ENCODE results near the gene DCPS.

Gene DCPS

DNA sequence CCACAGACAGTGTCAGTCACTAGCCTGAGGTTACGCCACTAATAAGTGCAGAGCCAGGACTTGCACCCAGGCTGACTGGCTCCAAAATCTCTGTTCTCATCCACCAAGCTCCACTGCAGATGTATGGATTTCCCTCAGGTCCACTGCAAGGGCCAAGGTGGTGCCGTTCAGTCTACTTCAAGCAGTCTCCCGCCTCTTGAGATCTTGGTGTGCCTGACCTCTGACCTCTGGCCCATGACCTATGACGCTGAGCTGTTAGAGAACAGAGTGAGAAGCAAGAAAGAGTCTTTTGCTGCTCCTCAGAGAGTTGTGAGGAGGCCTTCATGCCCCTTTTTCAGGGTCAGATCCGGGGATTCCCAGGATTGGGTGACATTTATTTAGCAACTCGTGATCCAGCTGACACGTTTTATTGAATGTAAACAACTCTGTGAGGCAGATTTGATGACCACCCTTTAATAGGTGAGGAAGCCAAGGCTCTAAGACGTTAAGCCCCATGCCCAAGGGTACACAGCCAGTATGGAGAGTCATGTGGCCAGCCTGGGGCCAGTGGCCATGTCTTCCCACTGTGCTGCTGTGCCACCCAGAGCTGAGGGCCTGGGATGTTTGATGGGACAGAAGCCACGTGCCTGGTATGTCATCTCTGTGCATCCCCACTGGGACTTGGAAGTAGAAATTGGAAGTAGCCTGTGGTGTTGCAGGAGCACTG is 25.2 kb downstream of the DCPS start:
- no peak for FAIRE-seq

GRCh38 chr11:126329644-126330211 is 25.9 kb downstream of the DCPS start:
- no peak for FAIRE-seq

GRCh38 chr11:126331286-126331685 is 27.4 kb downstream of the DCPS start:
- FAIRE-seq = no peak

GRCh38 chr11:126332221-126332711 is 28.4 kb downstream of the DCPS start:
- no peak for FAIRE-seq

DNA sequence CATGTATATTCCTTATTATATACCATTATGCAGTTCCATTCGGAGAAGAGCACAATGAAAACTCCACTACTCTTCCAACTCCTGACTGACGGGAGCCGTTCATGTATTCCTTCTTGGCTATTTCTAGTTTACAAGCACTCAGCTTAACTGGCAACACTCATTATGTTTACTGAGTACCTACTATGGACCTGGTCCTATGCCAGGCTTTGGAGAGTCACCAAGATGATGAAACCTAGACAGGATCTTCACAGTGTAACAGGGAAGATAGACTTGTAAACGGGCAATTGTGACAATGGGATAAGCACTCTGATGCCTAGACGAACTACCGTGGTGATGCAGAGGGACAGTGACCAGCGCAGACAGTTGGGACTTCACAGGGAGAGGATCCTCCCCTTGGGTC is 29.3 kb downstream of the DCPS start:
- FAIRE-seq = no peak

GRCh38 chr11:126334659-126335462 is 31.0 kb downstream of the DCPS start:
- FAIRE-seq = no peak

- no peak for FAIRE-seq
These were observed 31.6 kb downstream of the DCPS start for GRCh38 chr11:126335463-126335760.

DNA sequence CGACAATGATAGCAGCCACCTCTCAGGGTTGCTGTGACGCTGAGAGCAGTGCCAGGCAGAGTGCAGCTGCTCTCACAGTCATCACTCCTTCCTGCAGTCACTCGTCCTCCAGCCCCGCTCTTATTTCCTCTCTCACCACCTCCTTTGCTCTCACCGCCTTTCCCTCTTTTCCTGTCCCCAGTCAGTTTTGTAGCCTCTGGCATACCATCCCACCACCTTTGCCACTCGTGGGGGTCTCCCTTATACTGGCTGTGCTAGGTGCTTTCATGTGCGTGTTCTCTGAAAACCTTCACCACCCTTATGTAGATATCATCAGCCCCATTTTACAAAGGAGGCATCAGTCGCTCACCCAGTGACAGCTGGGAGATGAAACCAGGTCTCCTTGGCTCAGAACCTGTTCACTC is 32.3 kb downstream of the DCPS start:
- no peak for FAIRE-seq

GRCh38 chr11:126336671-126337101 is 32.8 kb downstream of the DCPS start:
- no peak for FAIRE-seq

GRCh38 chr11:126337126-126337473 is 33.2 kb downstream of the DCPS start:
- no peak for FAIRE-seq

GRCh38 chr11:126337474-126338241 is 33.8 kb downstream of the DCPS start:
- FAIRE-seq = no peak

GRCh38 chr11:126338346-126339055 is 34.6 kb downstream of the DCPS start:
- no peak for FAIRE-seq

- FAIRE-seq = no peak
These were observed 35.4 kb downstream of the DCPS start for GRCh38 chr11:126339073-126339862.

DNA sequence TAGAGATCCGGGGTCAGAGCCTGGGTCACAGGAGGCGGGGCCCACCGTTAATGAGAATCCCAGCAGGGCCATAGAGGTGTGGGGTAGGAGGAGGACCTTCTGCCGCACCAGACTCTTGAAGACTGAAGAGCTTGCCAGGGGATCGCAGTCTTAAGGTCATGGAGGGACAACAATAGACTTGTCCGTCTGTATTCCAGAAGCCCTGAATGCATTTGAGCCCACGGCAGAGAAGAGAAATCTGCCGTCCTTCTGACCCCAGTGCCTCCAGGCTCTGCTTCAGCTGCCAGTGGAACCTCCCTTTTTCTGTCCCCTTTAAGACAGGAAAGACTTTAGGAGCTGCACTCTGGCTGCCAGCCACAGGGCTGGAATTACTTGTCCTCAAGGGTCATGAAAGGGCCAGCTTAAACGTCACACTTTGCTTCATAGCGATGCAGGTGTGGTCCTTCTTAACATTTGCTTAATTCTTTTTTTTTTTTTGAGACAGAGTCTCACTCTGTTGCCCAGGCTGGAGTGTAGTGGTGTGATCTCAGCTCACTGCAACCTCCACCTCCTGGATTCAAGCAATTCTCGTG is 36.1 kb downstream of the DCPS start:
- no peak for FAIRE-seq

- no peak for FAIRE-seq
These were observed 37.2 kb downstream of the DCPS start for GRCh38 chr11:126340960-126341606.

GRCh38 chr11:126341760-126342161 is 37.9 kb downstream of the DCPS start:
- no peak for FAIRE-seq

DNA sequence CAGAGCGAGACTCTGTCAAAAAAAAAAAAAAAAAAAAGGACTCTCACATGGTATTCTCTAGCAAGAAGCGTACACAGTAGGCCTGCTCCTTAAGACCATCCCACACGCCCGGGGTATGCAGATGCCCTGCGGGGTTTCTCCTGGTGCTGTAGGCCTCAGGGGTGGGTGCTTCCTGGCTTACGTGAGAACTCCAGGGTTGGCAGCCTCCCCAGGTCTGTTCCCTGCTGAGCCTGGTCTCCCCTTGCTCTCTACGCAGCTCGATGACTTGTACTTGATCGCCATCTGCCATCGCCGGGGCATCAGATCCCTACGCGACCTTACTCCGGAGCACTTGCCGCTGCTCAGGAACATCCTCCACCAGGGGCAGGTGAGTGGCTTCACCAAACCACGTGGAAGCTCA is 39.2 kb downstream of the DCPS start:
- FAIRE-seq = no peak

DNA sequence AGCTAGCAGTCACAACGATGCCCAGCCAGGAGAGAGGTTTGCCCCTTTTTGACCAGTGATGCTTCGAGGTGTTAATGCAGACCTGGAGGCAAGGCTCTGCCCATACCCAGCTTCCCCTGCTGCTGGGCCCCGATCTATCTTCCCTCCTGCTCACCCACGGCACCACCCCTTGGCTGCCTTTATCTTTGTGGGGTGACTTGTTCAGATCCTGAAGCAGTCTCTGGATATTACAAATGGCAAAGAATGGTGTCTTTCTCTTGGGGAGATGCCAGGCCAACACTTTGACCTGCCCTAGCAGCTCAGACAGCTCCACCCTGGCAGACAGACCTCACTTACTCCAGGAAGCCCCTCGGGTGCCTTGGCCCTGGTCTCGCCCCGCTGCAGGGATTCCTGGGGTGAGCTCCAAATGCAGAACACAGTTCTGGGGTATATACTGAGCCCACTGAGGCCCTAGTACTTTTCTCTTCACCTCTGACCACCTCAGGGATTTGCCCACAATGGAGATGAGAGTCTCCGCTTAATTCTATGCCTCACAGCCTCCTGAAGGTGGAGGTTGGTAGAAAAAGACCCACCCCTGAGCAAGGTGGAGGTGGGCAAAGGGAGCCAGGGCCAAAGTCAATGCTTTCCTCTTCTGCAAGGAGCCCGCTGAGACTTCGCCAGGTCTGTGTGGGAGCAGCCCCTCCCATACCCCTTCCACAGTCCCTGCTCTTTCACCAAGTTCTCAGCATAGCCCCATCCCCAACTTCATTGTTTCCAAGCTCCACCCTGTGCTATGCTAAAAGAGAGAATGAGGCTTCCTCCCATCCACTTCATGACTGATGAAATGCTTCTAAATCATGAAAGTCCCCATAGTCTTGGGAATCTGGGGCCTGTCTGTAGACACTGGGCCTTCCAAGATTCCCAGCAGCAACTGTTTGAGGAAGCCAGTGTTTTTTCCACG is 40.6 kb downstream of the DCPS start:
- no peak for FAIRE-seq

DNA sequence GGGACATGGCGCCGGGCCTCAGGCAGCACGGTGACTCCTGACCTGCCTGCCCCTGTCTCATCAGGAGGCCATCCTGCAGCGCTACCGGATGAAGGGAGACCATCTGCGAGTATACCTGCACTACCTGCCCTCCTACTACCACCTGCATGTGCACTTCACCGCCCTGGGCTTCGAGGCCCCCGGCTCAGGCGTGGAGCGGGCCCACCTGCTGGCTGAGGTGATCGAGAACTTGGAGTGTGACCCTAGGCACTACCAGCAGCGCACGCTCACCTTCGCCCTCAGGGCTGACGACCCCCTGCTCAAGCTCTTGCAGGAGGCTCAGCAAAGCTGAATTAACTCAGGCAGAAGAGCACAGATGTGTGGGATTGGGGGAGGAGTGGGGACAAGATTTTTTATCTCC is 41.4 kb downstream of the DCPS start:
- no peak for FAIRE-seq
